Vagina (tissue), 2 donors: Measurements from ENCODE around the gene TUT4. TPM values are rescaled to one million over a fixed set of nuclear protein-coding genes. Genes with fewer than 3 reads are reported as not detected.

ENCODE experiments used
- DNase-seq, 2 donors: peaks; one replicate each; pipeline ENCODE4 v3.0.0-alpha.2; 2017; ENCODE audit errors: extremely low spot score in 2 of 2
- H3K27ac ChIP-seq: fragments of 200-600 bp; sonication (generic); one replicate; pipeline ENCODE4 v1.5.1; 2019
- H3K27me3 ChIP-seq: fragments of 200-600 bp; sonication (generic); one replicate; pipeline ENCODE4 v1.5.1; 2019
- H3K36me3 ChIP-seq, 2 donors: fragments of 200-600 bp; sonication (generic); one replicate each; pipeline ENCODE4 v1.5.1; 2017 to 2019
- H3K4me1 ChIP-seq: fragments of 200-600 bp; sonication (generic); one replicate; pipeline ENCODE4 v1.5.1; 2019
- H3K4me3 ChIP-seq, 2 donors: fragments of 200-600 bp; sonication (generic); 1 replicate in 1 of 2; 2 replicates in 1 of 2; pipeline ENCODE4 v1.5.1; 2016 to 2019
- H3K9me3 ChIP-seq: fragments of 200-600 bp; sonication (generic); one replicate; pipeline ENCODE4 v1.5.1; 2019
- CTCF ChIP-seq, 3 experiments: fragments of 450-650 bp in 2 of 3; fragments of 200-600 bp in 1 of 3; sonication (generic) in 1 of 3; IDR thresholded peaks; one replicate each; pipeline ENCODE4 v1.5.1; 2017 to 2019; ENCODE audit warnings: antibody characterized with exemption in 3 of 3, mild to moderate bottlenecking in 2 of 3, moderate library complexity in 2 of 3
- POLR2A ChIP-seq, 2 donors: fragments of 450-650 bp; IDR thresholded peaks; one replicate each; pipeline ENCODE4 v1.6.1; 2017; ENCODE audit warnings: antibody characterized with exemption in 2 of 2, mild to moderate bottlenecking in 2 of 2, moderate library complexity in 2 of 2
- POLR2AphosphoS5 ChIP-seq, 2 donors: sonication (generic); formaldehyde crosslinking; IDR thresholded peaks; one replicate each; pipeline ENCODE4 v1.9.0; 2017; ENCODE audit warnings: antibody characterized with exemption in 2 of 2, mild to moderate bottlenecking in 2 of 2, low read depth in 1 of 2; ENCODE audit not compliant: insufficient read depth in 1 of 2
- intact Hi-C: fragments of 100-400 bp; cut with DNase I; formaldehyde crosslinking; loops from one replicate; pipeline ENCODE4 v1.15.1; 2023
- total RNA-seq: library from RNA; depleted of rRNA; stranded (reverse); fragments of >200 nt; gene quantifications from one replicate; pipeline ENCODE4 v1.2.3, GENCODE V29; 2016

The TUT4 gene
- total RNA-seq, 1 donor from 2014 or later = 78.1 TPM

GRCh38 chr1:52469108-52469507, 83.8 kb downstream of the TUT4 start:
- TF ChIP-seq POLR2A (IDR thresholded peaks at IDR 0.05) (no peak), POLR2AphosphoS5 (IDR thresholded peaks at IDR 0.05; ENCODE audit: insufficient read depth in 1 of 2, low read depth in 1 of 2) (no peak), CTCF (IDR thresholded peaks at IDR 0.05) (no peak)

GRCh38 chr1:52463891-52464290, 89.0 kb downstream of the TUT4 start:
- Histone ChIP-seq H3K36me3 (peaks cover 0 to 7% of the 10 kb centered on the region in 2 donors), H3K4me3 (no peak overlapping the region), H3K4me1 (no peaks in the 10 kb centered on the region), H3K27me3 (no peaks in the 10 kb centered on the region), H3K27ac (no peak overlapping the region), H3K9me3 (no peaks in the 10 kb centered on the region)
- TF ChIP-seq CTCF (IDR thresholded peaks at IDR 0.05) = no peak
- TF ChIP-seq POLR2AphosphoS5 (IDR thresholded peaks at IDR 0.05; ENCODE audit: insufficient read depth in 1 of 2, low read depth in 1 of 2) = no peak
- no peak for TF ChIP-seq POLR2A (IDR thresholded peaks at IDR 0.05)
- DNase-seq = no peak
- intact Hi-C loops = no loop called here

More at GRCh38 chr1:52469108-52469507, 83.8 kb downstream of the TUT4 start:
- H3K4me3 ChIP-seq = no peak overlapping the region
- H3K27ac ChIP-seq = no peak overlapping the region
- intact Hi-C loops = no loop called here
- DNase-seq = no peak
- H3K36me3 ChIP-seq = no peaks in the 10 kb centered on the region
- no peaks in the 10 kb centered on the region for H3K9me3 ChIP-seq
- H3K27me3 ChIP-seq = no peaks in the 10 kb centered on the region
- H3K4me1 ChIP-seq = no peaks in the 10 kb centered on the region

GRCh38 chr1:52461821-52462220, 91.1 kb downstream of the TUT4 start:
- Histone ChIP-seq H3K4me1 (no peaks in the 10 kb centered on the region), H3K9me3 (no peaks in the 10 kb centered on the region), H3K4me3 (no peak overlapping the region), H3K27ac (no peak overlapping the region), H3K36me3 (peaks cover 0 to 7% of the 10 kb centered on the region in 2 donors), H3K27me3 (no peaks in the 10 kb centered on the region)
- TF ChIP-seq POLR2A (IDR thresholded peaks at IDR 0.05) (no peak), POLR2AphosphoS5 (IDR thresholded peaks at IDR 0.05; ENCODE audit: insufficient read depth in 1 of 2, low read depth in 1 of 2) (no peak), CTCF (IDR thresholded peaks at IDR 0.05) (no peak)
- DNase-seq = no peak
- intact Hi-C loops = no loop called here

GRCh38 chr1:52460694-52461093, 92.2 kb downstream of the TUT4 start:
- no peaks in the 10 kb centered on the region for H3K27me3 ChIP-seq
- peaks cover 0 to 7% of the 10 kb centered on the region in 2 donors for H3K36me3 ChIP-seq
- no peak for TF ChIP-seq POLR2AphosphoS5 (IDR thresholded peaks at IDR 0.05; ENCODE audit: insufficient read depth in 1 of 2, low read depth in 1 of 2)
- TF ChIP-seq POLR2A (IDR thresholded peaks at IDR 0.05) = no peak
- TF ChIP-seq CTCF (IDR thresholded peaks at IDR 0.05) = no peak

GRCh38 chr1:52455686-52456085, 97.2 kb downstream of the TUT4 start:
- intact Hi-C loops = no loop called here
- peaks cover 0 to 7% of the 10 kb centered on the region in 2 donors for H3K36me3 ChIP-seq
- H3K27ac ChIP-seq = no peak overlapping the region
- H3K9me3 ChIP-seq = no peaks in the 10 kb centered on the region
- H3K4me1 ChIP-seq = no peaks in the 10 kb centered on the region
- no peak overlapping the region for H3K4me3 ChIP-seq
- no peaks in the 10 kb centered on the region for H3K27me3 ChIP-seq
- no peak for DNase-seq
- no peak for TF ChIP-seq POLR2A (IDR thresholded peaks at IDR 0.05)
- TF ChIP-seq CTCF (IDR thresholded peaks at IDR 0.05) = no peak
- no peak for TF ChIP-seq POLR2AphosphoS5 (IDR thresholded peaks at IDR 0.05; ENCODE audit: insufficient read depth in 1 of 2, low read depth in 1 of 2)

More at GRCh38 chr1:52460694-52461093, 92.2 kb downstream of the TUT4 start:
- Histone ChIP-seq H3K4me3 (no peak overlapping the region), H3K4me1 (no peaks in the 10 kb centered on the region), H3K9me3 (no peaks in the 10 kb centered on the region), H3K27ac (no peak overlapping the region)
- intact Hi-C loops = no loop called here
- no peak for DNase-seq
